Activated T-cell treated with anti-CD3 and anti-CD28 coated beads for 4 hours (primary cell): Measurements from ENCODE around the gene MPI.

Experiments used
- DNase-seq: peaks from one replicate; pipeline ENCODE4 v3.0.0-alpha.2; 2020

Gene MPI

GRCh38 chr15:74889883-74890664 lies at the start of gene MPI:
Gene MPI, plus strand, starts transcription at chr15:74890042. Its CDS starts 32 bp downstream, at chr15:74890074.
- DNase-seq = peak; percentile 77

GRCh38 chr15:74840851-74841775 lies 48.7 kb upstream of the MPI start:
- no peak for DNase-seq

GRCh38 chr15:74841891-74842373 lies 47.9 kb upstream of the MPI start:
- DNase-seq = no peak

GRCh38 chr15:74842581-74843444 lies 47.0 kb upstream of the MPI start, which contains the start of gene ULK3:
Gene ULK3, minus strand, starts transcription at chr15:74843156. Its CDS starts 51 bp downstream, at chr15:74843105.
- peak; percentile 87 for DNase-seq

GRCh38 chr15:74843445-74843828 lies 46.4 kb upstream of the MPI start:
- no peak for DNase-seq

- no peak for DNase-seq
Observed at GRCh38 chr15:74843891-74844299, 45.9 kb upstream of the MPI start.

- DNase-seq = no peak
Observed at GRCh38 chr15:74844319-74845207, 45.3 kb upstream of the MPI start.

GRCh38 chr15:74845208-74845568 lies 44.7 kb upstream of the MPI start:
- DNase-seq = peak; percentile 37

GRCh38 chr15:74845581-74845980 lies 44.3 kb upstream of the MPI start:
- no peak for DNase-seq

GRCh38 chr15:74847432-74847831 lies 42.4 kb upstream of the MPI start:
- no peak for DNase-seq

- DNase-seq = no peak
Observed at GRCh38 chr15:74850393-74850792, 39.4 kb upstream of the MPI start.

GRCh38 chr15:74851960-74852359 lies 37.9 kb upstream of the MPI start:
- DNase-seq = no peak

GRCh38 chr15:74854453-74855022 lies 35.3 kb upstream of the MPI start:
- DNase-seq = no peak

GRCh38 chr15:74855857-74856256 lies 34.0 kb upstream of the MPI start:
- no peak for DNase-seq

GRCh38 chr15:74856537-74856936 lies 33.3 kb upstream of the MPI start:
- DNase-seq = no peak

GRCh38 chr15:74857082-74857655 lies 32.7 kb upstream of the MPI start:
- no peak for DNase-seq

GRCh38 chr15:74857671-74858368 lies 32.0 kb upstream of the MPI start:
- DNase-seq = no peak

- DNase-seq = no peak
Observed at GRCh38 chr15:74858369-74858740, 31.5 kb upstream of the MPI start.

GRCh38 chr15:74863239-74864056 lies 26.4 kb upstream of the MPI start:
- no peak for DNase-seq
